Fibroblast of lung (primary cell): ENCODE data around the gene TMPRSS11A. TPM values are rescaled to one million over a fixed set of nuclear protein-coding genes. Genes with fewer than 3 reads are reported as not detected.
A peak's percentile ranks its signal among the peaks of the same experiment; 100 is the strongest.

Experiments used
- DNase-seq, 2 donors: peaks; one replicate each; pipeline versions ENCODE4 v3.0.0 to v3.0.0-alpha.2; 2010; ENCODE audit warnings: low read depth in 2 of 2
- H2AFZ ChIP-seq: 2 replicates; pipeline ENCODE4 v1.5.1; 2012; ENCODE audit warnings: low read length, control low read depth, inconsistent platforms
- H3K27ac ChIP-seq: 2 replicates; pipeline ENCODE4 v1.5.1; 2011; ENCODE audit warnings: low read length, control low read depth; ENCODE audit not compliant: insufficient read depth
- H3K27me3 ChIP-seq: 2 replicates; pipeline ENCODE4 v1.5.1; 2011; ENCODE audit warnings: mild to moderate bottlenecking, low read length; ENCODE audit not compliant: control insufficient read depth, insufficient read depth
- H3K36me3 ChIP-seq: 2 replicates; pipeline ENCODE4 v1.5.1; 2011; ENCODE audit warnings: low read length; ENCODE audit not compliant: control insufficient read depth, insufficient read depth
- H3K4me1 ChIP-seq: 2 replicates; pipeline ENCODE4 v1.5.1; 2011; ENCODE audit warnings: low read length; ENCODE audit not compliant: control insufficient read depth, insufficient read depth; ENCODE audit errors: extremely low read depth
- H3K4me2 ChIP-seq: 2 replicates; pipeline ENCODE4 v1.5.1; 2011; ENCODE audit warnings: low read length, control low read depth; ENCODE audit not compliant: insufficient read depth; ENCODE audit errors: extremely low read depth
- H3K4me3 ChIP-seq, 4 experiments: fragments of 200-600 bp in 1 of 4; sonication (generic) in 1 of 4; replicated peaks in 1 of 4; 2 replicates each; pipeline ENCODE4 v1.5.1; 2011 to 2016; ENCODE audit warnings: low read length in 4 of 4, low read depth in 3 of 4, mild to moderate bottlenecking in 3 of 4, control low read depth in 2 of 4, inconsistent platforms in 1 of 4, mixed read lengths in 1 of 4; ENCODE audit not compliant: insufficient read depth in 1 of 4; ENCODE audit errors: control extremely low read depth in 1 of 4
- H3K79me2 ChIP-seq: 2 replicates; pipeline ENCODE4 v1.5.1; 2012; ENCODE audit warnings: mild to moderate bottlenecking, low read length, inconsistent platforms; ENCODE audit not compliant: control insufficient read depth, insufficient read depth
- H3K9ac ChIP-seq: 2 replicates; pipeline ENCODE4 v1.5.1; 2011; ENCODE audit warnings: mild to moderate bottlenecking, low read length, control low read depth; ENCODE audit not compliant: insufficient read depth
- H3K9me3 ChIP-seq: 2 replicates; pipeline ENCODE4 v1.5.1; 2012; ENCODE audit warnings: low read depth, low read length; ENCODE audit not compliant: control insufficient read depth, insufficient read depth
- H4K20me1 ChIP-seq: 2 replicates; pipeline ENCODE4 v1.5.1; 2011; ENCODE audit warnings: low read length; ENCODE audit not compliant: control insufficient read depth, insufficient read depth; ENCODE audit errors: extremely low read depth
- EZH2 ChIP-seq: IDR thresholded peaks from 2 replicates; pipeline ENCODE4 v1.5.1; 2012; ENCODE audit warnings: low read length, control low read depth, mild to moderate bottlenecking; ENCODE audit errors: missing control alignments
- polyA plus RNA-seq, 2 donors: library from polyadenylated mRNA; depleted of rRNA in 1 of 2; stranded (reverse) in 1 of 2; unstranded in 1 of 2; fragments of >200 nt; gene quantifications; 2 replicates each; pipeline ENCODE4 v1.2.1, GENCODE V29; 2011 to 2012; ENCODE audit warnings: missing spikeins in 1 of 2
- total RNA-seq: library from RNA; depleted of rRNA; stranded (reverse); fragments of >200 nt; gene quantifications from 2 replicates; pipeline ENCODE4 v1.2.1, GENCODE V29; 2014
- TF ChIP-seq, protein P1 (sequence below), 2 donors: IDR thresholded peaks in 1 of 2; conservative IDR thresholded peaks in 1 of 2; 1 replicate in 1 of 2; 2 replicates in 1 of 2; pipeline ENCODE4 v1.5.1; 2011 to 2012; ENCODE audit warnings: low read length in 2 of 2, control low read depth in 1 of 2, inconsistent platforms in 1 of 2, low read depth in 1 of 2, mild to moderate bottlenecking in 1 of 2

The TMPRSS11A gene
- total and polyA plus RNA-seq, 2 donors (not counting 1 experiment from before 2014, with no cell fraction given) = not detected

- H2AFZ ChIP-seq = no peak overlapping the region
- H3K9me3 ChIP-seq = no peaks in the 10 kb centered on the region
- DNase-seq = no peak
- no peaks in the 10 kb centered on the region for H4K20me1 ChIP-seq
- no peaks in the 10 kb centered on the region for H3K79me2 ChIP-seq
- TF ChIP-seq, protein P1, sequence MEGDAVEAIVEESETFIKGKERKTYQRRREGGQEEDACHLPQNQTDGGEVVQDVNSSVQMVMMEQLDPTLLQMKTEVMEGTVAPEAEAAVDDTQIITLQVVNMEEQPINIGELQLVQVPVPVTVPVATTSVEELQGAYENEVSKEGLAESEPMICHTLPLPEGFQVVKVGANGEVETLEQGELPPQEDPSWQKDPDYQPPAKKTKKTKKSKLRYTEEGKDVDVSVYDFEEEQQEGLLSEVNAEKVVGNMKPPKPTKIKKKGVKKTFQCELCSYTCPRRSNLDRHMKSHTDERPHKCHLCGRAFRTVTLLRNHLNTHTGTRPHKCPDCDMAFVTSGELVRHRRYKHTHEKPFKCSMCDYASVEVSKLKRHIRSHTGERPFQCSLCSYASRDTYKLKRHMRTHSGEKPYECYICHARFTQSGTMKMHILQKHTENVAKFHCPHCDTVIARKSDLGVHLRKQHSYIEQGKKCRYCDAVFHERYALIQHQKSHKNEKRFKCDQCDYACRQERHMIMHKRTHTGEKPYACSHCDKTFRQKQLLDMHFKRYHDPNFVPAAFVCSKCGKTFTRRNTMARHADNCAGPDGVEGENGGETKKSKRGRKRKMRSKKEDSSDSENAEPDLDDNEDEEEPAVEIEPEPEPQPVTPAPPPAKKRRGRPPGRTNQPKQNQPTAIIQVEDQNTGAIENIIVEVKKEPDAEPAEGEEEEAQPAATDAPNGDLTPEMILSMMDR (conservative IDR thresholded peaks at IDR 0.05 in 1 of 2, IDR thresholded peaks at IDR 0.05 in 1 of 2; ENCODE audit: low read depth in 1 of 2, low read length in 2 of 2) = no peak
- no peak for TF ChIP-seq EZH2
- H3K36me3 ChIP-seq = no peaks in the 10 kb centered on the region
- H3K4me2 ChIP-seq = no peak overlapping the region
- H3K27ac ChIP-seq = no peak overlapping the region
- H3K4me1 ChIP-seq = peaks cover 1% of the 10 kb centered on the region
- H3K4me3 ChIP-seq = no peak overlapping the region
- no peak overlapping the region for H3K9ac ChIP-seq
- no peaks in the 10 kb centered on the region for H3K27me3 ChIP-seq
Measured at GRCh38 chr4:67891645-67892044, 71.6 kb downstream of the TMPRSS11A start.

DNA sequence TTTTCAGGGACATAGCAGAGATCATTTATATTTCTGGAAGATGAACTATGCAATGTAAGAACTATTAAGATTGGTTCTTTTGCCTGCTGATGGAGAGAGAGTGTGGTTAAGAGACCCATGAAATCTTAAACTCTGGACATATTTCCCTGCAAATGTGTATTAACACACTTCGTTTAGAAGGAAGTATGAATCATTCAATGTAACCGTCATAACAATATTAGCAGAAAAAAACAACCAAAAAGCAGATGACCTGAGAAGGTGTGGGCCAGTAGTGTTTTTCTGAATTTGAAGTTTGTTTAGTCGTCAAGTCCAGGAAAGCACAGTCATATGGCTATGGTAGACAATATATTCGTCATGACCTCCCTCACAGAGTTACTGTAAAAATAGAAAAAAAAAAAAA is 77.0 kb downstream of the TMPRSS11A start:
- Histone ChIP-seq H3K27me3 (no peaks in the 10 kb centered on the region), H3K27ac (peak overlapping the region; percentile 88), H3K4me2 (peak overlapping the region; percentile 21), H3K9me3 (no peaks in the 10 kb centered on the region), H2AFZ (peak overlapping the region; percentile 75), H3K79me2 (no peaks in the 10 kb centered on the region), H3K4me3 (no peak overlapping the region), H3K36me3 (no peaks in the 10 kb centered on the region), H3K4me1 (peaks cover 9% of the 10 kb centered on the region), H3K9ac (no peak overlapping the region), H4K20me1 (no peaks in the 10 kb centered on the region)
- peak; percentile 27 to 64 for DNase-seq
- TF ChIP-seq EZH2 = no peak
- TF ChIP-seq, protein P1 (conservative IDR thresholded peaks at IDR 0.05 in 1 of 2, IDR thresholded peaks at IDR 0.05 in 1 of 2; ENCODE audit: low read depth in 1 of 2, low read length in 2 of 2) = no peak

DNA sequence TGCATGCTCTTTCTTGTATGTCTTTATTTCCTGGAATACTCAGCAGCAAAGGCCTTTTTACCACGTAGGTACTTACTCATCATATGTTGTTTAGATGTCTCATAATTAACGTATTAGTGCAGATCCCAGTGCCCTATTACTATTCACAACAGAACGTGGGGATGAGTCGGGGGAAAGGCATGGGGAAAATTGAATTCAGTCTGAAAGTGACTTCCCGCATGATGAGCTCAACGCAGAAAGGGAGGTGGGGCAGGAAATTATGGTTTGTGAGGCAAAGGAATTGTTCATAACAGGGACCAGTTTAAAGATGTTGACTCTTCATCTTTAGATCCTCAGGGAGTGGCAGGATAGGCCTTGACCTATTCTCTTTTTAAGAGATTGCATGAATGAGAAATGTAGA is 77.5 kb downstream of the TMPRSS11A start:
- H3K9me3 ChIP-seq = no peaks in the 10 kb centered on the region
- TF ChIP-seq EZH2 = no peak
- TF ChIP-seq, protein P1 (conservative IDR thresholded peaks at IDR 0.05 in 1 of 2, IDR thresholded peaks at IDR 0.05 in 1 of 2; ENCODE audit: low read depth in 1 of 2, low read length in 2 of 2) = no peak
- H3K27me3 ChIP-seq = no peaks in the 10 kb centered on the region
- H3K9ac ChIP-seq = no peak overlapping the region
- peak overlapping the region; percentile 88 for H3K27ac ChIP-seq
- H3K4me2 ChIP-seq = peak overlapping the region; percentile 29
- H3K79me2 ChIP-seq = no peaks in the 10 kb centered on the region
- DNase-seq = peak; percentile 82 to 97
- peak overlapping the region in 1 of 4 experiments; percentile 23 for H3K4me3 ChIP-seq
- H4K20me1 ChIP-seq = no peaks in the 10 kb centered on the region
- H3K4me1 ChIP-seq = peaks cover 9% of the 10 kb centered on the region
- no peaks in the 10 kb centered on the region for H3K36me3 ChIP-seq
- peak overlapping the region; percentile 75 for H2AFZ ChIP-seq
